ENCODE data around the gene CSGALNACT2.

CSGALNACT2 gene

GRCh38 chr10:43204042-43204942 lies 66.0 kb downstream of the CSGALNACT2 start:
- no peak for DNase-seq

DNA sequence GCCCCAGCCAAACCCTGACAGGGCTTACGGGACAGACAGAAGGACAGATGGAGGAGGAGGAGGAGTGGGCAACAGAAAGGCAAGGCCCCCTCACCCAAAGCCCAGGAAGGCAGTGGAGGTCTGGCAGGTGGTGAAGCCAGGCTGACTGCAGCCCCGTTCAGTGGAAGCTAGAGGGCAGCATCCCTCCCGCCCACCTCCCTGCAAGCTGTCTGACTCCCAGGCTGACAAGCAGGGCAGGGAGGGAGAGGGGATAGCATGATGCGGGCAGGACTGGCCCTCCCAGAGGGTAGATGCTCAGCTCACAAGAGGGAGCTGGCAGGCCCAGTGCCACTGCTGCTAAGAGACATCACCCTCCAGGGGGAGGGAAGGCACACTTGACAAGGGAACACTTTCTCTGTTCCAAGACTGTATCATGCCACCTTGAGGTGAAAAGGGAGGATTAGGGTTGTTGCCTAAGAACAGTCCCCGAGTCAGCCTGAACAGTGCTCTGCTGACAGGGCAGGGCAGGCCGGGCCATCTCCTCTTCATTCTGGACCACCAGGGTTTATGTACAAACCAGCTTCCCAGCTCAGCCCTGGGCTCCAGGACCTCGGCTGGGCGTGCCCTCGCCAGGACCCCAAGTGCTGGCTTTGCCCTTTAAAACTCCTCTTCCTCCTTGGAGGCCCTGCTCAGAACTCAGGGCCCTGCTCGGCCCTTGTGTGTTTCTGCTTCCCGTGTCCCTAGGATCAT lies 66.9 kb downstream of the CSGALNACT2 start:
- peak; percentile 64 for DNase-seq

DNA sequence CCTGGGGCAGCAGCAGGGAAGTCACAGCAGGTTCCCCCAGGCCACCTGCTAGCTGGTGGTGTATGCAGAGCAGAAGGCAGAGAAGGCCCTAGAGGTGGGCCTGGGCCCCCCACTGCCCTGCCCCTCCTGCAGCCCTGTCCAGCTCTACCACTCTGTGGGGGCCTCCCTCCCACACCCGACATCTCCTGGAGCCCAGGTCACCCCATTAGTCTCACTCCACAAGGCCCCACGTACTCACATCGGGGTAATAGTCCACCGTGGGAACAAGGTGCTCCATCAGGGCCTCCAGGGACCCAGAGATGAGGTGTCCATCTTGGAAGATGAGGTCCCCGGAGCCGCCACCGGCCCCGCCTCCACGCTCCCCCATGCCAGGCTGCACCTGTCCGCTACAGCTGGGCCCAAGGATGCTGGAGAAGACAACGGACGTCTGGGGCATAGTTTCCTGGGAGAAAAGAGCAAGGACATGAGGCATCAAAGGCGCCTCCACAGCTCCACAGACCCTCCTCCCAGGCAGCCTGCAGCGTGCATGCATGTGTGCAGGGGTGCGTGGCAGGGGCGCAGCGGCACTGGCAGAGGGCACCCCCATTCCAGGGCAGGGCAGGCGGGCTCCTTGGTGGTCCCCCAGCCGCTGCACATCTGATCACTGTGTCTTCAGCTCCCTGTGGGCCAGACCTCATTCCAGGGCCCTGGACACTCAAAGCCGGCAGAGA lies 67.6 kb downstream of the CSGALNACT2 start:
- DNase-seq = no peak

- no peak for DNase-seq
Measured at GRCh38 chr10:43206391-43207235, 68.4 kb downstream of the CSGALNACT2 start.

- DNase-seq = no peak
Measured at GRCh38 chr10:43208147-43209073, 70.2 kb downstream of the CSGALNACT2 start.

GRCh38 chr10:43209074-43209455 lies 70.8 kb downstream of the CSGALNACT2 start:
- no peak for DNase-seq

- DNase-seq = no peak
Measured at GRCh38 chr10:43209651-43210141, 71.5 kb downstream of the CSGALNACT2 start.

DNA sequence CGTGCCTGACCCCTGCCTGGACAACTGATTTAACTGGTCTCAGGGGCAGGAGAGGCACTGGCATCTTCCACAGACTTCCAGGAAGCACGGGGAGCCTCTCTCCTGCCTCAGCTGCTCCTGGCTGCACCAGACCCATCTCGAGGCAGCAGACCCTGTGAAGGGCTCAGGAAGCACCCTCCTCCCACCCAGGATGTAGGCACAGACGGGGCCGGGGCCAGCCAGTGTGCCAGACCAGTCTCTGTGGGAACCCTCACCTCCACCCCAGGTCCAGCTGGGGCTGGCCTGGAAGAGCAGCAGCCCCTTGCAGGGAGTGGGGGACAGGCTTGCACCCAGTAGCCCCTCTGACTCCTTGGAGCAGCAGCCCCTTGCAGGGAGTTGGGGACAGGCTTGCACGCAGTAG lies 72.3 kb downstream of the CSGALNACT2 start:
- peak; percentile 0 for DNase-seq

DNA sequence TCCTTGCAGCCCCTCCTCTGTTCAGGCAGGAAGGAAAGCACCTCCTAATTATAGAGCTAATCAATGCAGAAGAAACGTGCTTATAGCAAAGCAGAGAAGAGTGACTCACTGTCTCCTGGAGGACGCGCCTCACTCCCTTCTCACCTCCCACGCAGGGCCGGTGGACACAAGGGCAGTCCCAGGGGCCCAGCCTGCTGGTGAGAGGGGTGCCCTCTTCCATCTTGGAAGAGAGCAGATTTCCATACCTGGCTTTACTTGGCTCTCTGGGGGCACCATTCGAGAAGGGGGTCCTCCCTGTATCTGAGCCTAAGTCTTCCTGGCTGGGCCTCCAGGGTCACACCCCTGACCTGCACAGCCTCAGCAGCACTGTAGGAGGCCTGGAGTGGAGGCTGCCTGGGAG lies 72.8 kb downstream of the CSGALNACT2 start:
- peak; percentile 2 for DNase-seq

DNA sequence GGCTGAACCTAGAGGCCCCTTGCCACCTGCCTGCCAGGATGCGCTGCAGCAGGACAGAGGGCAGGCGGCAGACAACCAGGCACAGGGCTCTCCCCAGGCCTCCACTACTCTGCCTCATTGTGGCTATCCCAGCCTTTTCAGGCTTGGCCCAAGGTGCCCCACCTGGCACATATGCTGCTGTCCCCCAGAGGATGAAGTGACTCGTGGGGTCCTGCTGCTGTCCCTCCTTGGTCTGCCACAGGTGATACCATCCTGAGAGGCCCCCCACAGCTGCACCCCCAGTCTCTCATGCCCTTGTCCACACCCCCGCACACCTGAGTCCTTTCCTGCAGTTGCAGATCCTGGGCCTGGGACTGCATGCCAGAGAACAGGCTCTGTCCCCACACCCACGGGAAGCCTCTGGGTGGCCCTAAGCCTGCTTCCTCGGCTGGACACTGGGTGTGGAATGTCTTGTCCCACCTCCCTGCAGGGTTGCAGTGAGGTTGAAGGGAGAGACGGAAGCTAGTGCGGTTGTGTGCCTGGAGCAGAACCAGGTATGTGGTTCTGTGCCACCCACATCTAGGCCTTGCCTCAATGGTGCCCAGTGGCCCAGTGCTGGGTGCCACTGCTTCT lies 73.3 kb downstream of the CSGALNACT2 start:
- peak; percentile 1 for DNase-seq

- no peak for DNase-seq
Measured at GRCh38 chr10:43212043-43212721, 73.9 kb downstream of the CSGALNACT2 start.

DNA sequence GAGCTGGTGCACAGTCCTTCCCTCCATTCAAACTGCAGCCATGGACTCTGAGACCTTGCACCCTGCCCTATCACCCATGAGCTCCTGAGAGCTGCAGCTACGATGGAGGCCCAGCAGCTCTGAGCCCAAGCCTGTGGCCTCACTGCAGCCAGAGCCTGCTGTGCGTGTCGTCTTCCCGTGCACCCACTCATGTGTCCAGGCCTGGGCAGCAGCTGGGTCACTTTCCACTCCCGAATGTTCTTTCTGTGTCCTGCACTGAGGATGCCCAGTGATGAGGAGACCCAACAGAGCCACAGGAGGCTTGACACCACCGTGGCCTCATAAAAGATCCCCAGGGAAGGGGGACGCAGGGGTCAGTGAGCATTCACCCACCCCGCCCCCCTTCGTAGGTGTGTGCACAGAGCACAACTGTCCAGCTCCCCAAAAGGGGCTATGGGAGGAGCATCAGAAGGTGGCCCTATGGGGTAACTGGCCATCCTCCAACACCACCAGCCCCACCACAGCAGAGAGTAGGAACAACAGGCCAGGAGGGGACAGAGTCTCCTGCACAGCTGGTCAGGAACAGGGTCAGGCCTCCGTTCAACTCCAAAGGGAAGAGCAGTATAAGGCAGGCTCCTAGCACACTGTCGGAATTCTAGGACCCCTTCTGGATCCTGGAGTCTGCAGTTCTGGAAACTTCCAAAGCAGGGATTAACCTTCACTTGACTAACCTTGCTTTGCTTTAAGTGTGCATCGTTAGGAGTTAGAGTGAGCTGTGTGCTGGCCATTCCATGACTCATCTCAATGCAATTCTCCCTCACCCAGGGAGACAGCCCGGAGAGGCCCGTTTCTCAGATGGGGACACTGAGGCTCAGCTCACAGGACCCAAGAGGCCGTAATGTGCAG lies 76.1 kb downstream of the CSGALNACT2 start:
- no peak for DNase-seq

DNA sequence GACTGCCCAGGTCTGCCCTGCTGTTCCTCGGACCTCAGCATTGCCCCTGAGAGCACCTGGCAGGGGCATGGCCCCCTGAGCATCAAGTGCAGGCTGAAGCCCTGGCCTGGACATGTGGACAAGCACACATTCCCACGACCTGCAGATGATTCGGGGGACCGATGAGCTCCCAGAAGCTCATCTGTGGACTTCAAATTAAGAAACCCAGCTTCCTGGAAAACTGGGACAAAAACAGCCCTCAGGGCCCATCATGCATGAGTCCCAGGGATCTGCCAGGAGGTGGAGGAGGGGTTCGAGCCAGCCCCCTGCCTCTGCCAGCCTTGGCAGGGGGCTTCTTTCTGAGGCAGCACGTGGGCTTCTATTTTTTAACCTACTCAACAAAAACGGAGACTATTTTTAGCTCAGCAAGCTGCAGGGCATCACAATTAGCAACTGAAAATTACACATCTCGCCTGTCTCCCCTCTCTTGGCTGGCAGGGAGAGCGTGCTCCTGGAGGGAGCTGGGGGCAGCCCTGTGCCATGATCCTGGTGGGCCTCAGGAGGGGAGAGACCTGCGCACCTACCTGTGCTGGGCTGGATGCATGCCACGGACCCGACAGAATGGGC lies 76.8 kb downstream of the CSGALNACT2 start:
- DNase-seq = no peak

DNA sequence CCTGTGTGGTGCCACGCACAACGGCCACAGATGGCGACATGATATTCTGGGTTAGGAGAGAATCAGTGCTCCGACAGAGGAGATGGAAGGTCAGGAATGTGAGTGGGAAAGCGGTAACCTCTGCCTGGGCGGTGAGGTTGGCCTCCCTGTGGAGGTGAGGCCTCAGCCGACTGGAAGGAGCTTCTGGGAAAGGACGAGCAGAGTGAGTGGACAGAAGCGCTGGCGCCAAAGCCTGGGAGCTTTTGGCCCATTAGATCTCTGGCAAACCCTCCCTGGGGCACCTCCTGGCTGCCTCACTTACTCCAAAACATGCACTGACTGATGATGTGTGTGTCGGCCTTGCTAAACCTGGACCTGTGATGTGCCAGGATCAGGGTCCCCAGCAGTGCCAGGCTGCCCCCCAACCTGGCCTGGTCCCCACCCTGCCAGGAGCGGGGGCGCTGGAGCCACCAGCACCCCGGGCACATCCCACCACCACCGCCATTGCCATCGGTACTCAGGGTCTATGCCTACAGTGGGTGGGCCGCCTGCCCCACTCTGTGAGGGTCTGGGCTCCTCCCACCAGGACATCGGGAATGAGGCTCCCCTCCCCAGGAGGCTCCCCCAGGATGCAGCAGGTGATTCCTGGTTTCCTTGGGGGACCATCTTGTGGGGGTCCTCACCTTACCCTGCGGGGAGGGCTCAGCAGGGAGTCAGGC lies 77.7 kb downstream of the CSGALNACT2 start:
- DNase-seq = no peak

- DNase-seq = no peak
Measured at GRCh38 chr10:43216931-43217562, 78.8 kb downstream of the CSGALNACT2 start.

GRCh38 chr10:43217563-43218205 lies 79.4 kb downstream of the CSGALNACT2 start:
- no peak for DNase-seq
